ENCODE data around the gene TAAR9.

Gene TAAR9

GRCh38 chr6:132584698-132585097 is 46.6 kb downstream of the TAAR9 start:
- DNase-seq (ENCODE audit: insufficient read length, low spot score) (no peak), FAIRE-seq (no peak)

DNA sequence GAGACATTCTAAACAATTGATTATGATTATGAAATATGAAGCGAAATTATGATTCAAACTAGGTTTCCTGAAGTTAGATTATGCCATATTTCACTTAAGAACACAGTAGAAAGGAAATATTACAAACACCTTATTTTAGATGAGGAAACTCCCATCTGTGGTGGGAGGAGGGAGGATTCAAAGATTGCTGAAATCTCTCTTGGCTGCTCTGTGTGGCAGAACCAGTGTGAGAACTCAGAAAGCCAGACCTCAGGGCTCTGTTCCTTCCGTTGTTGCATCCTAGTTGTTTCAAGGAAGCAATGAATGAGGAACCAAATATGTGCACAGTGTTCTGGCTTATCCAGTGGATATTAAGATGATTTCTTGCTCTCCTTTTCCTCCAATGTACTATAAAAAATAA is 49.3 kb downstream of the TAAR9 start:
- no peak for DNase-seq (ENCODE audit: insufficient read length, low spot score)

More for the DNA sequence above, 49.3 kb downstream of the TAAR9 start:
- no peak for FAIRE-seq
